PC-9 (cell line): ENCODE results near the gene PGLYRP2. TPM values are rescaled to one million over a fixed set of nuclear protein-coding genes. Genes with fewer than 3 reads are reported as not detected.

Source experiments
- Bru-seq: library from RNA; stranded (reverse); fragments of 400-500 nt; gene quantifications from one replicate; lab custom pipeline; 2021; lab: Mats Ljungman, UMichigan
- BruChase-seq, 2 experiments: library from RNA; stranded (reverse); fragments of 400-500 nt; gene quantifications; one replicate each; lab custom pipeline; 2021; lab: Mats Ljungman, UMichigan
- BruUV-seq: library from RNA; stranded (reverse); fragments of 400-500 nt; replicated peaks from 2 replicates; lab custom pipeline; 2021; lab: Mats Ljungman, UMichigan
- CTCF ChIA-PET: fragments of 300-600 bp; sonication (Branson Sonifier 250); formaldehyde crosslinking; loops from one replicate; lab custom pipeline; 2022; ENCODE audit warnings: antibody characterized with exemption; lab: Charles Lee
- POLR2A ChIA-PET: fragments of 300-600 bp; sonication (Branson Sonifier 250); formaldehyde crosslinking; loops from one replicate; lab custom pipeline; 2022; ENCODE audit warnings: antibody characterized with exemption; ENCODE audit not compliant: unreplicated experiment; lab: Charles Lee
- DNase-seq, 2 experiments: peaks; one replicate each; pipeline versions ENCODE4 v3.0.0 to v3.0.0-alpha.2; 2015 to 2022; ENCODE audit warnings: mixed read lengths in 1 of 2
- H2AFZ ChIP-seq: fragments of 200-600 bp; sonication (generic); 2 replicates; pipeline ENCODE4 v1.8.1; 2017; ENCODE audit warnings: antibody characterized with exemption
- H3F3A ChIP-seq: fragments of 200-600 bp; sonication (generic); 2 replicates; pipeline ENCODE4 v1.8.1; 2017; ENCODE audit warnings: antibody characterized with exemption, mild to moderate bottlenecking, low read depth; ENCODE audit not compliant: insufficient read depth
- H3K27ac ChIP-seq: fragments of 200-600 bp; sonication (generic); 2 replicates; pipeline ENCODE4 v1.6.1; 2016; ENCODE audit warnings: mixed run types
- H3K27me3 ChIP-seq: fragments of 200-600 bp; sonication (generic); 2 replicates; pipeline ENCODE4 v1.6.1; 2016; ENCODE audit warnings: low read depth, mixed run types; ENCODE audit not compliant: insufficient read depth
- H3K36me3 ChIP-seq: fragments of 200-600 bp; sonication (generic); 2 replicates; pipeline ENCODE4 v1.6.1; 2016; ENCODE audit warnings: low read depth, mixed run types
- H3K4me1 ChIP-seq: fragments of 200-600 bp; sonication (generic); replicated peaks from 2 replicates; pipeline ENCODE4 v1.6.1; 2016; ENCODE audit warnings: mixed run types; ENCODE audit not compliant: insufficient read depth
- H3K4me2 ChIP-seq: fragments of 200-600 bp; sonication (generic); 2 replicates; pipeline ENCODE4 v1.6.1; 2017; ENCODE audit warnings: mixed run types
- H3K4me3 ChIP-seq: fragments of 200-600 bp; sonication (generic); 2 replicates; pipeline ENCODE4 v1.6.1; 2016; ENCODE audit warnings: mixed run types
- H3K79me2 ChIP-seq: fragments of 200-600 bp; sonication (generic); 2 replicates; pipeline ENCODE4 v1.6.1; 2017; ENCODE audit warnings: low read depth, mixed run types
- H3K9me2 ChIP-seq: fragments of 200-600 bp; sonication (generic); 2 replicates; pipeline ENCODE4 v1.8.1; 2017; ENCODE audit warnings: mild to moderate bottlenecking; ENCODE audit not compliant: insufficient read depth
- H3K9me3 ChIP-seq: fragments of 200-600 bp; sonication (generic); 2 replicates; pipeline ENCODE4 v1.8.1; 2016; ENCODE audit warnings: low read depth; ENCODE audit not compliant: insufficient read depth
- H4K20me1 ChIP-seq: fragments of 200-600 bp; sonication (generic); 2 replicates; pipeline ENCODE4 v1.8.1; 2017; ENCODE audit not compliant: insufficient read depth
- CTCF ChIP-seq: fragments of 200-600 bp; sonication (generic); conservative IDR thresholded peaks from 2 replicates; pipeline ENCODE4 v1.6.1; 2017; ENCODE audit warnings: mixed run types, antibody characterized with exemption, mild to moderate bottlenecking, moderate library complexity
- EZH2 ChIP-seq: fragments of 200-600 bp; sonication (generic); IDR thresholded peaks from 2 replicates; pipeline ENCODE4 v1.8.0; 2017; ENCODE audit warnings: antibody characterized with exemption, low read depth
- intact Hi-C: fragments of 100-400 bp; cut with micrococcal nuclease; formaldehyde crosslinking; loops from one replicate; pipeline ENCODE4 v1.10.0; 2022; ENCODE audit not compliant: unreplicated experiment
- long read RNA-seq: library from polyadenylated mRNA; stranded (forward); transcript quantifications from one replicate; pipeline ENCODE4 v2.0.0, GENCODE V29; 2022
- total RNA-seq: library from RNA; stranded (reverse); gene quantifications from 2 replicates; pipeline ENCODE4 v1.2.3, GENCODE V29; 2021

PGLYRP2 gene, protein sequence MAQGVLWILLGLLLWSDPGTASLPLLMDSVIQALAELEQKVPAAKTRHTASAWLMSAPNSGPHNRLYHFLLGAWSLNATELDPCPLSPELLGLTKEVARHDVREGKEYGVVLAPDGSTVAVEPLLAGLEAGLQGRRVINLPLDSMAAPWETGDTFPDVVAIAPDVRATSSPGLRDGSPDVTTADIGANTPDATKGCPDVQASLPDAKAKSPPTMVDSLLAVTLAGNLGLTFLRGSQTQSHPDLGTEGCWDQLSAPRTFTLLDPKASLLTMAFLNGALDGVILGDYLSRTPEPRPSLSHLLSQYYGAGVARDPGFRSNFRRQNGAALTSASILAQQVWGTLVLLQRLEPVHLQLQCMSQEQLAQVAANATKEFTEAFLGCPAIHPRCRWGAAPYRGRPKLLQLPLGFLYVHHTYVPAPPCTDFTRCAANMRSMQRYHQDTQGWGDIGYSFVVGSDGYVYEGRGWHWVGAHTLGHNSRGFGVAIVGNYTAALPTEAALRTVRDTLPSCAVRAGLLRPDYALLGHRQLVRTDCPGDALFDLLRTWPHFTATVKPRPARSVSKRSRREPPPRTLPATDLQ
- total RNA-seq (not detected in 2 replicates), Bru-seq, nascent RNA (percentile 4 among the genes with signal in this experiment), BruChase-seq, experiment 1, labeled RNA remaining after a 2-hour chase (not detected), BruChase-seq, experiment 2, labeled RNA remaining after a 6-hour chase (percentile 10 among the genes with signal in this experiment)
- long read RNA-seq = 0 reads

GRCh38 chr19:15479391-15480345, at the start of gene PGLYRP2:
Gene PGLYRP2, minus strand, starts transcription at chr19:15479501. Its CDS starts 130 bp downstream, at chr19:15479371.
- no peak within 1 kb of the TSS for H2AFZ ChIP-seq
- POLR2A ChIA-PET = interaction anchor here (0.6 kb wide), 1 partner anchor 13 kb away, joined by 17 read pairs; no protein-coding TSS in a partner anchor
- H3K4me2 ChIP-seq = no peak within 1 kb of the TSS
- no peak within 1 kb of the TSS for H3K27ac ChIP-seq
- no peaks in the 10 kb centered on the region for H3K9me3 ChIP-seq
- DNase-seq = peak; percentile 43 to 56
- no peaks in the 10 kb centered on the region for H3K27me3 ChIP-seq
- no peak within 1 kb of the TSS for H3K4me3 ChIP-seq
- H3F3A ChIP-seq = no peaks in the 10 kb centered on the region
- intact Hi-C loops = loop anchor here (1.0 kb wide), 1 partner anchor 77 kb away; no protein-coding TSS in a partner anchor
- CTCF ChIA-PET = interaction anchor here (0.5 to 1.3 kb wide), 2 partner anchors 62 to 76 kb away, joined by 3 read pairs; no protein-coding TSS in a partner anchor
- TF ChIP-seq EZH2 (no peak), CTCF (peak; percentile 59)
- H3K36me3 ChIP-seq = no peaks in the 10 kb centered on the region
- BruUV-seq = no TSS peak
- no peaks in the 10 kb centered on the region for H4K20me1 ChIP-seq
- no peaks in the 10 kb centered on the region for H3K4me1 ChIP-seq
- H3K79me2 ChIP-seq = no peaks in the 10 kb centered on the region
- H3K9me2 ChIP-seq = no peaks in the 10 kb centered on the region

- H3K4me1 ChIP-seq = peaks cover 4% of the 10 kb centered on the region
- H3K9me2 ChIP-seq = no peaks in the 10 kb centered on the region
- no peaks in the 10 kb centered on the region for H3K9me3 ChIP-seq
- TF ChIP-seq EZH2 (no peak), CTCF (no peak)
- CTCF ChIA-PET = no interaction called here
- intact Hi-C loops = no loop called here
- H3K79me2 ChIP-seq = no peaks in the 10 kb centered on the region
- H3K36me3 ChIP-seq = no peaks in the 10 kb centered on the region
- H3F3A ChIP-seq = no peaks in the 10 kb centered on the region
- POLR2A ChIA-PET = no interaction called here
- BruUV-seq = no TSS peak
- H3K27me3 ChIP-seq = peaks cover 24% of the 10 kb centered on the region; the same call in 1 of the 2 replicates
- H3K4me2 ChIP-seq = no peak overlapping the region
- no peaks in the 10 kb centered on the region; the same call in 1 of the 2 replicates for H4K20me1 ChIP-seq
- H3K27ac ChIP-seq = no peak overlapping the region
- H3K4me3 ChIP-seq = no peak overlapping the region
- no peak overlapping the region for H2AFZ ChIP-seq
- no peak for DNase-seq
Measured at GRCh38 chr19:15527705-15528104, 48.4 kb upstream of the PGLYRP2 start.
